Stimulated activated CD8-positive, alpha-beta memory T cell treated with anti-CD3 and anti-CD28 coated beads, Interleukin-4, amount 100 ng/mL, for 48 hours (primary cell): Measurements from ENCODE around the gene C20orf202.

ENCODE experiments used
- DNase-seq: peaks from one replicate; pipeline ENCODE4 v3.0.0-alpha.2; 2020

The C20orf202 gene

GRCh38 chr20:1202762-1203504, at the start of gene C20orf202:
Gene C20orf202 (plus strand): TSS chr20:1203454. CDS start chr20:1203586, 132 bp downstream.
- DNase-seq, result no peak

GRCh38 chr20:1154226-1154625, 49.0 kb upstream of the C20orf202 start:
- DNase-seq, result no peak

- DNase-seq, result no peak
Measured at GRCh38 chr20:1154691-1155090, 48.6 kb upstream of the C20orf202 start.

GRCh38 chr20:1155342-1155741, 47.9 kb upstream of the C20orf202 start:
- DNase-seq, result no peak

GRCh38 chr20:1160496-1160895, 42.8 kb upstream of the C20orf202 start:
- no peak for DNase-seq

GRCh38 chr20:1160991-1161390, 42.3 kb upstream of the C20orf202 start:
- DNase-seq, result no peak

- DNase-seq, result no peak
Measured at GRCh38 chr20:1163105-1163504, 40.1 kb upstream of the C20orf202 start.

GRCh38 chr20:1163653-1164052, 39.6 kb upstream of the C20orf202 start:
- no peak for DNase-seq

GRCh38 chr20:1164871-1165270, 38.4 kb upstream of the C20orf202 start:
- DNase-seq, result no peak

GRCh38 chr20:1165521-1165920, 37.7 kb upstream of the C20orf202 start:
- no peak for DNase-seq

GRCh38 chr20:1165941-1166340, 37.3 kb upstream of the C20orf202 start:
- no peak for DNase-seq

- no peak for DNase-seq
Measured at GRCh38 chr20:1166948-1167720, 36.1 kb upstream of the C20orf202 start.

GRCh38 chr20:1169224-1169623, 34.0 kb upstream of the C20orf202 start:
- DNase-seq, result no peak

GRCh38 chr20:1171461-1172093, 31.7 kb upstream of the C20orf202 start:
- DNase-seq, result peak; percentile 52

- DNase-seq, result no peak
Measured at GRCh38 chr20:1173698-1174097, 29.6 kb upstream of the C20orf202 start.

GRCh38 chr20:1174787-1175186, 28.5 kb upstream of the C20orf202 start:
- no peak for DNase-seq

GRCh38 chr20:1177680-1178079, 25.6 kb upstream of the C20orf202 start:
- no peak for DNase-seq

GRCh38 chr20:1178103-1178502, 25.2 kb upstream of the C20orf202 start:
- no peak for DNase-seq

GRCh38 chr20:1178623-1179022, 24.6 kb upstream of the C20orf202 start:
- no peak for DNase-seq

GRCh38 chr20:1180949-1181348, 22.3 kb upstream of the C20orf202 start:
- DNase-seq, result no peak

GRCh38 chr20:1182106-1182505, 21.1 kb upstream of the C20orf202 start:
- no peak for DNase-seq

GRCh38 chr20:1183153-1183552, 20.1 kb upstream of the C20orf202 start:
- DNase-seq, result no peak

- DNase-seq, result no peak
Measured at GRCh38 chr20:1184260-1184637, 19.0 kb upstream of the C20orf202 start.
